ENCODE measurements around the gene NEK6. TPM values are rescaled to one million over a fixed set of nuclear protein-coding genes. Genes with fewer than 3 reads are reported as not detected.

NEK6 gene
- total RNA-seq, 1 donor from 2014 or later: 17.4 TPM

GRCh38 chr9:124390794-124391658 is 133.3 kb downstream of the NEK6 start:
- Mint-ChIP-seq H3K27me3 (ENCODE audit: insufficient read depth) (no peaks in the 10 kb centered on the region), H3K36me3 (ENCODE audit: low read depth) (peaks cover 4% of the 10 kb centered on the region), H3K4me1 (ENCODE audit: low read depth) (peaks cover 36% of the 10 kb centered on the region), H3K27ac (no peak overlapping the region), H3K9me3 (no peaks in the 10 kb centered on the region), H3K4me3 (no peak overlapping the region)
- intact Hi-C loops (cut with micrococcal nuclease): no loop called here
- no peak for DNase-seq (ENCODE audit: low spot score)

- H3K9me3 Mint-ChIP-seq: no peaks in the 10 kb centered on the region
- no peak for DNase-seq (ENCODE audit: low spot score)
- H3K4me1 Mint-ChIP-seq (ENCODE audit: low read depth): peaks cover 36% of the 10 kb centered on the region
- no peak overlapping the region for H3K27ac Mint-ChIP-seq
- no peaks in the 10 kb centered on the region for H3K27me3 Mint-ChIP-seq (ENCODE audit: insufficient read depth)
- no peak overlapping the region for H3K4me3 Mint-ChIP-seq
- intact Hi-C loops (cut with micrococcal nuclease): no loop called here
- H3K36me3 Mint-ChIP-seq (ENCODE audit: low read depth): peaks cover 4% of the 10 kb centered on the region
Measured at GRCh38 chr9:124392254-124392870, 134.6 kb downstream of the NEK6 start.

GRCh38 chr9:124392871-124393460 is 135.2 kb downstream of the NEK6 start:
- no peak for DNase-seq (ENCODE audit: low spot score)
- Mint-ChIP-seq H3K27ac (no peak overlapping the region), H3K9me3 (no peaks in the 10 kb centered on the region), H3K4me3 (no peak overlapping the region), H3K36me3 (ENCODE audit: low read depth) (peaks cover 4% of the 10 kb centered on the region), H3K27me3 (ENCODE audit: insufficient read depth) (no peaks in the 10 kb centered on the region), H3K4me1 (ENCODE audit: low read depth) (peaks cover 36% of the 10 kb centered on the region)
- intact Hi-C loops (cut with micrococcal nuclease): no loop called here

GRCh38 chr9:124394167-124394566 is 136.4 kb downstream of the NEK6 start:
- Mint-ChIP-seq H3K36me3 (ENCODE audit: low read depth) (peaks cover 4% of the 10 kb centered on the region), H3K27me3 (ENCODE audit: insufficient read depth) (no peaks in the 10 kb centered on the region), H3K9me3 (no peaks in the 10 kb centered on the region), H3K4me3 (no peak overlapping the region), H3K4me1 (ENCODE audit: low read depth) (peaks cover 38% of the 10 kb centered on the region), H3K27ac (peak overlapping the region; percentile 69)
- DNase-seq (ENCODE audit: low spot score): no peak
- intact Hi-C loops (cut with micrococcal nuclease): loop anchor here (1.0 kb wide), 1 partner anchor 268 kb away; no protein-coding TSS in a partner anchor

- peaks cover 4% of the 10 kb centered on the region for H3K36me3 Mint-ChIP-seq (ENCODE audit: low read depth)
- intact Hi-C loops (cut with micrococcal nuclease): loop anchor here (1.0 kb wide), 1 partner anchor 268 kb away; no protein-coding TSS in a partner anchor
- DNase-seq (ENCODE audit: low spot score): no peak
- peaks cover 34% of the 10 kb centered on the region for H3K4me1 Mint-ChIP-seq (ENCODE audit: low read depth)
- no peaks in the 10 kb centered on the region for H3K9me3 Mint-ChIP-seq
- peak overlapping the region; percentile 69 for H3K27ac Mint-ChIP-seq
- H3K27me3 Mint-ChIP-seq (ENCODE audit: insufficient read depth): no peaks in the 10 kb centered on the region
- no peak overlapping the region for H3K4me3 Mint-ChIP-seq
Measured at GRCh38 chr9:124394596-124394995, 136.8 kb downstream of the NEK6 start.

- Mint-ChIP-seq H3K27me3 (ENCODE audit: insufficient read depth) (no peaks in the 10 kb centered on the region), H3K9me3 (no peaks in the 10 kb centered on the region), H3K36me3 (ENCODE audit: low read depth) (peaks cover 8% of the 10 kb centered on the region), H3K4me1 (ENCODE audit: low read depth) (peaks cover 30% of the 10 kb centered on the region), H3K27ac (no peak overlapping the region), H3K4me3 (no peak overlapping the region)
- DNase-seq (ENCODE audit: low spot score): no peak
- intact Hi-C loops (cut with micrococcal nuclease): no loop called here
Measured at GRCh38 chr9:124395826-124396225, 138.1 kb downstream of the NEK6 start.

- H3K9me3 Mint-ChIP-seq: no peaks in the 10 kb centered on the region
- H3K4me3 Mint-ChIP-seq: no peak overlapping the region
- no peak for DNase-seq (ENCODE audit: low spot score)
- H3K27ac Mint-ChIP-seq: no peak overlapping the region
- peaks cover 20% of the 10 kb centered on the region for H3K4me1 Mint-ChIP-seq (ENCODE audit: low read depth)
- intact Hi-C loops (cut with micrococcal nuclease): no loop called here
- H3K27me3 Mint-ChIP-seq (ENCODE audit: insufficient read depth): no peaks in the 10 kb centered on the region
- peaks cover 17% of the 10 kb centered on the region for H3K36me3 Mint-ChIP-seq (ENCODE audit: low read depth)
Measured at GRCh38 chr9:124398191-124398935, 140.6 kb downstream of the NEK6 start.

GRCh38 chr9:124399323-124399967 is 141.7 kb downstream of the NEK6 start:
- no peak for DNase-seq (ENCODE audit: low spot score)
- H3K27me3 Mint-ChIP-seq (ENCODE audit: insufficient read depth): no peaks in the 10 kb centered on the region
- no peak overlapping the region for H3K4me3 Mint-ChIP-seq
- peaks cover 11% of the 10 kb centered on the region for H3K4me1 Mint-ChIP-seq (ENCODE audit: low read depth)
- no peak overlapping the region for H3K27ac Mint-ChIP-seq
- H3K9me3 Mint-ChIP-seq: no peaks in the 10 kb centered on the region
- intact Hi-C loops (cut with micrococcal nuclease): no loop called here
- H3K36me3 Mint-ChIP-seq (ENCODE audit: low read depth): peaks cover 21% of the 10 kb centered on the region

- Mint-ChIP-seq H3K4me1 (ENCODE audit: low read depth) (peaks cover 3% of the 10 kb centered on the region), H3K4me3 (no peak overlapping the region), H3K36me3 (ENCODE audit: low read depth) (peaks cover 20% of the 10 kb centered on the region), H3K27me3 (ENCODE audit: insufficient read depth) (no peaks in the 10 kb centered on the region), H3K27ac (no peak overlapping the region), H3K9me3 (no peaks in the 10 kb centered on the region)
- DNase-seq (ENCODE audit: low spot score): no peak
- intact Hi-C loops (cut with micrococcal nuclease): no loop called here
Measured at GRCh38 chr9:124399968-124400940, 142.5 kb downstream of the NEK6 start.
